Endothelial cell of hepatic sinusoid (primary cell): ENCODE data around the gene RBFOX2.

ENCODE experiments used
- in situ Hi-C: cut with HindIII; loops from 2 replicates; pipeline ENCODE4 v1.10.0; 2017; ENCODE audit warnings: low sequenced_read_pairs

The RBFOX2 gene

GRCh38 chr22:35904752-35905151 lies 123.9 kb downstream of the RBFOX2 start:
- in situ Hi-C loops = no loop called here

DNA sequence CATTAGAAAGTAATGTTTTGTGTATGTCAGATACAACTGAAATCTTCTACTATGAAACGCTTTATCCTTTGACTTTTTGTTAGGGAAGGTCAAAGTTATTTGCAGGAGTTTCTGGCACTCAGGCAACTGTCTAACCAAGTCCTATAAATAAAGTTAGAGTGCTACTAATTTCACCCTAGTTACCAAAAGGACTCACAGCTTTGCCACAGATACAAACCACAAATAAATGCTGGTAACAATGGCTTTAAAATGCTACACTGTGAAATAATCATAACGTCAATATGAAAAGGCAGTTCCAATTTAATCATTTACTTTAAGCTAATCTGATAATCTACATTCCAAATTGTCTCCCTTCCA lies 124.3 kb downstream of the RBFOX2 start:
- in situ Hi-C loops = no loop called here

- in situ Hi-C loops = no loop called here
Observed at GRCh38 chr22:35903571-35904335, 124.9 kb downstream of the RBFOX2 start.

GRCh38 chr22:35900483-35901168 lies 128.0 kb downstream of the RBFOX2 start:
- in situ Hi-C loops = no loop called here

- in situ Hi-C loops = no loop called here
Observed at GRCh38 chr22:35899736-35900135, 128.9 kb downstream of the RBFOX2 start.

GRCh38 chr22:35896111-35896705 lies 132.4 kb downstream of the RBFOX2 start:
- in situ Hi-C loops = no loop called here

DNA sequence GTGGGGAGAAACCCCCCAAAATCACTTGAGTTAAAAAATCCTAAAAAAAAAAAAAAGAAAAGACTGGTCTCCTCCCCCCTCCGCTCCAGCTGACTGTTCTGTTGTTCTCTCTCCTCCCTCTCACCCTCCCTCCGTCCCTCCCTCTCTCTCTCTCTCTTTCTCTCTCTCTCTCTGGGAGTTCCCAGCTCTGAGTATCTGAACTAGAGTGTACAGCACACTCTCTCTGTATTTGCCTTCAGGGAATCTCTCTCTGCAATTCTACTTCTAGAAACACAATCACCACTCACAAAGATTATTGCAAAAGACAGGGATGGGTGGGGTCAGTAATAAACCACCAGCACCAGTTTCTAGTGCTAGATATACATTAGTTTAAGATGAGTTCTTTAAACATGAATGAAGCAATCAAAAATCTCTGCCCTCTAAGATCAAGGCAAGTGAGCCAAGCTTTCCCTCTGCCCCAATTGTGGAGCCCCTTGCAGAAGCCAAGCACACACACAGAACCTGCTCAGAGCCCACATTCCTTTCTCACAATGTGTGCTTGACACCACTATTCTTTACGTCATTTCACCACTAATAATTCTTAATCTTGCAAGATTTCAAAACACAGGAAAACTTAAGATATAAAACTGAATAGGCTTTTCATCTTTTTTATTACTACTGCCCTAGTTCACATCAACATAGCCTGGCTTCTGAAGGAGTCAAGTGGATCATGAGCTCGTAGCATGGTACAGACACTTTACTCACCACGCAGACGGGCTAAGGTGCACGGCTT lies 133.5 kb downstream of the RBFOX2 start:
- in situ Hi-C loops = no loop called here

GRCh38 chr22:35894464-35894878 lies 134.2 kb downstream of the RBFOX2 start:
- in situ Hi-C loops = no loop called here

GRCh38 chr22:35893698-35894097 lies 134.9 kb downstream of the RBFOX2 start:
- in situ Hi-C loops = no loop called here

DNA sequence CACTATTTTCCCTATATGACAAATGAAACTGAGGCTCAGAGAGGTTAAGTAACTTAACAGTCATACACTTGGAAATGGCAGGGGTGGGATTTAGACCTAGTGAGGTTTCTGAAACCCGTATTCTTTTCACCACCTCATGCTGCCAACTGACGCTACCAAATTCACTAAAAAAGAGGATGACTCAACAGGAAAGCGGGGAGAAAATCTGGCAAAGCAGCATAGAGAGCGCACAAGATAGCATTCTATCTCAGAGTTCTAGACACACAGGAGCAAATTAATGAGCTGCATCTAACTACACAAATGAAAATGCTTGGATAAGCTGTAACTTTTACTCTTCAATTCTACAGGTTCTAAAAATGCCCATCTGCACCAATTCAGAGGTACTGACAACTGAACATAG lies 136.4 kb downstream of the RBFOX2 start:
- in situ Hi-C loops = no loop called here

- in situ Hi-C loops = no loop called here
Observed at GRCh38 chr22:35891442-35891841, 137.2 kb downstream of the RBFOX2 start.

- in situ Hi-C loops = loop anchor here (10.0 kb wide), 1 partner anchor 56 kb away; no protein-coding TSS in a partner anchor
Observed at GRCh38 chr22:35889071-35889470, 139.6 kb downstream of the RBFOX2 start.

DNA sequence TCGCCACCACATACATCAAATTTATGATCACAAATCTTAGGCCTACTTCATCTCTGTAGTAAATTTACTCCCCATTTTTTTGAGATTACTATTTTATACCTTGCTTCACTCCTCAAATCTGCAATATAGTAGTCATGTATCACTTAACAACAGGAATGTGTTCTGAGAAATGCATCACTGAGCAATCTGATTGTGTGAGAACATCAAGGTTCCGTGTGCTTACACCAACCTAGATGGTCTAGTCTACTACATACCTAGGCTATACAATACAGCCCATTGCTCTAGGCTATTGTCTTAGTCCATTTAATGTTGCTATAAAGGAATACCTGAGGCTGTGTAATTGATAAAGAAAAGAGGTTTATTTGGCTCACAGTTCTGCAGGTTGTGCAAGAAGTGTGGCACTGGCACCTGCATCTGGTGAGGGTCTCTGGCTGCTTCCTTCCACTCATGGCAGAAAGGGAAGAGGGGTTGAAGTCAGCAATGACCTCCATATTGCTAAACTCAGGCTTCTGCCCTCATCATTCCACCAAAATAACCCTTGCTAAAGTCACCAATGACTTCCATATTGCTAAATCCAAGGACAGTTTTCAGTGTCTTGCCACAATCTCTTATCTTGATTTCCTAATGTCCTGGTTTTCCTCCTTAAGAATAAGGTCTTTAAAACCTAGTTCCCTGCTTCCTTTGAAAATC lies 140.3 kb downstream of the RBFOX2 start:
- in situ Hi-C loops = loop anchor here (10.0 kb wide), 1 partner anchor 56 kb away; no protein-coding TSS in a partner anchor

DNA sequence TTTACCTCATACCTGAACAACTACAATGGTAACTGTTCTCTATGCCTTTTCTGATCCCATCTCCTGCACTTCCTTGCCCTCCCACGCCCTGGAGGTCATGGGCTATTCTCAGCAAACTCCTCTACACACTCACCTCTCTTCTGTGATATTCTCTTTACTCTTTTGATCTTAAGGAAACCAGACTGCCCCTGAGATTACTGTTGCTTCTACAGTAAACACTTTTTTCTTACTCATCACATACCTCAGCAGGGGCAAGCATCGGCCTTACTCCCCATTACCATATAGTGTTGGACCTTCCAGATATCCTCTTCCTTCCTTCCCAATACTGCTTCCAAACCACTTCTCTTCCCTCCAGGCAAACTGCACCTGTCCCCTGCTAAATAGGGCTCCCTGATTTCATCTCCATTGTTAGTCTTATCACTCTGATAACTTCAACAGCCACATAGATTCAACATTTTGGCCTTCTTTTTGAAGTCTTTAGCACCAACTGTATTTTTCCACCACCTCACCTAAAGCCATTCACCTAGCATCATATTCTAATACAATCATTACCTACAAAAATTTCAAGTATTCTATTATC lies 141.2 kb downstream of the RBFOX2 start:
- in situ Hi-C loops = loop anchor here (10.0 kb wide), 1 partner anchor 57 kb away; no protein-coding TSS in a partner anchor

DNA sequence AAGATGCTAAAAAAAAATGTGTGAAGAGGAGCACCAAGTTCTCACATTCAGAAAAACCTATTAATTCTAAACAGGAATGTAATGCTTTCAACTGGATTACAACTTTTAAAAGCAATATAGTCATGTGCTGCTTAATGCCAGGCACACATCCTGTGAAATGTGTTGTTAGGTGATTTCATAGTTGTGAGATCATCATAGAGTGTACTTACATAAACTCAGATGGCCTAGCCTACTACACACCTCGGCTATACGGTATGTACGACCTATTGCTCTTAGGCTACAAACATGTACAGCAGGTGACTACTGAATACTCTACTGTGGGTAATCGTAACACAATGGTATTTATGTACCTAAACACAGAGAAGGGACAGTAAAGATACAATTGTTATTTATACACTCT lies 142.3 kb downstream of the RBFOX2 start:
- in situ Hi-C loops = loop anchor here (10.0 kb wide), 1 partner anchor 58 kb away; no protein-coding TSS in a partner anchor

GRCh38 chr22:35884529-35884928 lies 144.1 kb downstream of the RBFOX2 start:
- in situ Hi-C loops = loop anchor here (10.0 kb wide), 1 partner anchor 60 kb away; no protein-coding TSS in a partner anchor

DNA sequence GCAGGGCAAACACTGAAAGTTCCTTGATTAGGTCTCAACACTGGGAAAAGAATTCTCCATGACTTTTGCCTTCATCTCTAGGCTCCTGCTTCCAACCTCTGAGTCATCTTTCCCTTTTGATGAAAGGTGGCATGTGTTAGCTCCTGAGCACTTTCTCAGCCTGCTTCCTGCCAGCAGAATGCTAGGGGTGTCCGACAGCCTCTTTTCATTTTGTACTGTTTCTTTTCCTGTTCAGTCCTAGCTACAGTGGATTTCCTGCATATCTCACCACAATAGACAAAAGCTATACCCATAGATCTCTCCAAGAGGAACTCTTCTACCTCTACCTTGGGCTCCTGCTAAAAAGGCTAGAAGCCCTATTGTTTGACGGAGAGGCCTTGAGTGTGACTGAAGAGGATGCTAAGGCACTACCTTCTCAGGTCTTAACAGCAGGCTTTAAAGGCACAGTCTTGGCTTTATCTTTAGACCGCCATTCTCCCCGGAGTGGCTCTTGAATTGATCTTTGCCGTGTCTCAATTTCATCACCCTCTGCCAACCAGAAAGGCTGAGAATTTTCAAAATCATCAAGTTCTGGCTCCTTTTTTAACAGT lies 145.5 kb downstream of the RBFOX2 start:
- in situ Hi-C loops = loop anchor here (10.0 kb wide), 1 partner anchor 62 kb away; no protein-coding TSS in a partner anchor

GRCh38 chr22:35882211-35883030 lies 146.2 kb downstream of the RBFOX2 start:
- in situ Hi-C loops = loop anchor here (10.0 kb wide), 1 partner anchor 62 kb away; no protein-coding TSS in a partner anchor

DNA sequence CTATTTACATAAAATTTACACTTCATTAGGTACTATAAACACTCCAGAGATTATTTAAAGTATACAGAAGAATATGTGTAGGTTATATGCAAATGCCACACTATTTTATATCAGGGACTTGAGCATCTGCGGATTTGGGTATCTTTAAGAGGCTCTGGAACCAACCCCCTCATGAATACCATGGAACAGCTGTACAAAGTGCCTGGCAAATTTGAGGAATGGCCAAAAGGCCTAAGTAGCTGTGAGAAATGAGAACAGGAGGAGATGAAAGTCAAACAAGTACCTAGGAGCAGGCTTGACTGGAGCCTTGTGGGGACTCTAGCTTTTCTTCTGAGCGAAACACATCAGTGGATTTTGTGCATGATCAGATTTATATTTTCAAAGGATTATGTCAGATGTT lies 149.3 kb downstream of the RBFOX2 start:
- in situ Hi-C loops = no loop called here
